Right kidney (tissue), 9 donors: ENCODE results near the gene EXOC6.

Experiments
- DNase-seq: peaks from one replicate; pipeline ENCODE4 v3.0.0-alpha.2; 2016
- long read RNA-seq, 8 donors: transcript quantifications; one replicate each; lab custom pipeline, GENCODE V29; 2026

Gene EXOC6
- long read RNA-seq, donor 1: 0 reads
- long read RNA-seq, donor 2: 0 reads
- long read RNA-seq, donor 3, partial matches to known transcripts: 0 of 2 reads
- long read RNA-seq, donor 3, other reads (novel, unspliced or antisense): 0 of 2 reads
- long read RNA-seq, donor 4: 0 reads
- long read RNA-seq, donor 5, partial matches to known transcripts: 0 of 3 reads
- long read RNA-seq, donor 5, other reads (novel, unspliced or antisense): 0 of 3 reads
- long read RNA-seq, donor 6, partial matches to known transcripts: 0 of 2 reads
- long read RNA-seq, donor 6, other reads (novel, unspliced or antisense): 0 of 2 reads
- long read RNA-seq, donor 7, partial matches to known transcripts: 0 of 1 reads
- long read RNA-seq, donor 7, other reads (novel, unspliced or antisense): 0 of 1 reads
- long read RNA-seq, donor 8, partial matches to known transcripts: 0 of 3 reads
- long read RNA-seq, donor 8, other reads (novel, unspliced or antisense): 0 of 3 reads

- DNase-seq: peak; percentile 95
Observed at GRCh38 chr10:92848441-92849233, at the start of gene EXOC6. TSS of gene EXOC6 (plus strand) at chr10:92848520. CDS start at chr10:92848534, 14 bp downstream.

- no peak for DNase-seq
Observed at GRCh38 chr10:92799568-92799967, 48.8 kb upstream of the EXOC6 start.

- DNase-seq: no peak
Observed at GRCh38 chr10:92800134-92800733, 48.1 kb upstream of the EXOC6 start.

- no peak for DNase-seq
Observed at GRCh38 chr10:92801978-92802872, 46.1 kb upstream of the EXOC6 start.

- DNase-seq: no peak
Observed at GRCh38 chr10:92809840-92810239, 38.5 kb upstream of the EXOC6 start.

- DNase-seq: no peak
Observed at GRCh38 chr10:92810934-92811532, 37.3 kb upstream of the EXOC6 start.

GRCh38 chr10:92811986-92812385, 36.3 kb upstream of the EXOC6 start:
- no peak for DNase-seq

- DNase-seq: no peak
Observed at GRCh38 chr10:92813979-92814378, 34.3 kb upstream of the EXOC6 start.

GRCh38 chr10:92814790-92815189, 33.5 kb upstream of the EXOC6 start:
- DNase-seq: no peak

- DNase-seq: no peak
Observed at GRCh38 chr10:92816091-92816531, 32.2 kb upstream of the EXOC6 start.

GRCh38 chr10:92822060-92822634, 26.2 kb upstream of the EXOC6 start:
- DNase-seq: no peak

GRCh38 chr10:92822964-92823363, 25.4 kb upstream of the EXOC6 start:
- no peak for DNase-seq

- DNase-seq: no peak
Observed at GRCh38 chr10:92826061-92826460, 22.3 kb upstream of the EXOC6 start.

GRCh38 chr10:92826504-92826903, 21.8 kb upstream of the EXOC6 start:
- no peak for DNase-seq

- no peak for DNase-seq
Observed at GRCh38 chr10:92829042-92829785, 19.1 kb upstream of the EXOC6 start.

- DNase-seq: no peak
Observed at GRCh38 chr10:92829786-92830377, 18.4 kb upstream of the EXOC6 start.

GRCh38 chr10:92830478-92831389, 17.6 kb upstream of the EXOC6 start:
- DNase-seq: no peak

- no peak for DNase-seq
Observed at GRCh38 chr10:92832121-92832520, 16.2 kb upstream of the EXOC6 start.
